Stomach (tissue), 4 donors: ENCODE results near the gene NLRC5.

Source experiments
- EP300 ChIP-seq: sonication (generic); formaldehyde crosslinking; IDR thresholded peaks from one replicate; pipeline ENCODE4 v1.6.1; 2017; ENCODE audit warnings: antibody characterized with exemption
- POLR2A ChIP-seq, 4 donors: fragments of 450-650 bp; IDR thresholded peaks; one replicate each; pipeline ENCODE4 v1.6.1; 2016; ENCODE audit warnings: antibody characterized with exemption in 4 of 4, control low read depth in 2 of 4, mild to moderate bottlenecking in 1 of 4, moderate library complexity in 1 of 4
- POLR2AphosphoS5 ChIP-seq, 3 donors: sonication (generic); formaldehyde crosslinking; IDR thresholded peaks; one replicate each; pipeline ENCODE4 v1.6.1; 2016; ENCODE audit warnings: antibody characterized with exemption in 3 of 3
- TF ChIP-seq, protein P1 (sequence below), 7 experiments: fragments of 450-650 bp in 4 of 7; fragments of 200-600 bp in 3 of 7; sonication (generic) in 3 of 7; IDR thresholded peaks; one replicate each; pipeline ENCODE4 v1.5.1; 2016 to 2019; ENCODE audit warnings: antibody characterized with exemption in 7 of 7, control low read depth in 2 of 7, mild to moderate bottlenecking in 1 of 7

GRCh38 chr16:57042157-57043111 lies 53.1 kb downstream of the NLRC5 start:
- TF ChIP-seq, protein P1, sequence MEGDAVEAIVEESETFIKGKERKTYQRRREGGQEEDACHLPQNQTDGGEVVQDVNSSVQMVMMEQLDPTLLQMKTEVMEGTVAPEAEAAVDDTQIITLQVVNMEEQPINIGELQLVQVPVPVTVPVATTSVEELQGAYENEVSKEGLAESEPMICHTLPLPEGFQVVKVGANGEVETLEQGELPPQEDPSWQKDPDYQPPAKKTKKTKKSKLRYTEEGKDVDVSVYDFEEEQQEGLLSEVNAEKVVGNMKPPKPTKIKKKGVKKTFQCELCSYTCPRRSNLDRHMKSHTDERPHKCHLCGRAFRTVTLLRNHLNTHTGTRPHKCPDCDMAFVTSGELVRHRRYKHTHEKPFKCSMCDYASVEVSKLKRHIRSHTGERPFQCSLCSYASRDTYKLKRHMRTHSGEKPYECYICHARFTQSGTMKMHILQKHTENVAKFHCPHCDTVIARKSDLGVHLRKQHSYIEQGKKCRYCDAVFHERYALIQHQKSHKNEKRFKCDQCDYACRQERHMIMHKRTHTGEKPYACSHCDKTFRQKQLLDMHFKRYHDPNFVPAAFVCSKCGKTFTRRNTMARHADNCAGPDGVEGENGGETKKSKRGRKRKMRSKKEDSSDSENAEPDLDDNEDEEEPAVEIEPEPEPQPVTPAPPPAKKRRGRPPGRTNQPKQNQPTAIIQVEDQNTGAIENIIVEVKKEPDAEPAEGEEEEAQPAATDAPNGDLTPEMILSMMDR (IDR thresholded peaks at IDR 0.05), result no peak
- TF ChIP-seq POLR2A (IDR thresholded peaks at IDR 0.05) (no peak), POLR2AphosphoS5 (IDR thresholded peaks at IDR 0.05) (no peak), EP300 (no peak)
